HFFc6 (cell line): ENCODE measurements around the gene ADAR. TPM values are rescaled to one million over a fixed set of nuclear protein-coding genes. Genes with fewer than 3 reads are reported as not detected.
A peak's percentile ranks its signal among the peaks of the same experiment; 100 is the strongest.

ENCODE experiments used
- DNase-seq: peaks from one replicate; pipeline ENCODE4 v3.0.0-alpha.2; 2018
- H3K27ac Mint-ChIP-seq: 2 replicates; pipeline ENCODE4 v1.8.0; 2020; ENCODE audit warnings: mild to moderate bottlenecking, mixed read lengths
- H3K27me3 Mint-ChIP-seq: 2 replicates; pipeline ENCODE4 v1.8.0; 2021; ENCODE audit warnings: mild to moderate bottlenecking, moderate library complexity, mixed read lengths; ENCODE audit not compliant: insufficient read depth
- H3K36me3 Mint-ChIP-seq: 2 replicates; pipeline ENCODE4 v1.8.0; 2021; ENCODE audit warnings: low read depth, mixed read lengths
- H3K4me1 Mint-ChIP-seq: 2 replicates; pipeline ENCODE4 v1.8.0; 2020; ENCODE audit warnings: low read depth, mixed read lengths
- H3K4me3 Mint-ChIP-seq: 2 replicates; pipeline ENCODE4 v1.8.0; 2020; ENCODE audit warnings: mild to moderate bottlenecking, moderate library complexity, mixed read lengths
- H3K9me3 Mint-ChIP-seq: 2 replicates; pipeline ENCODE4 v1.8.0; 2020; ENCODE audit warnings: mild to moderate bottlenecking, mixed read lengths
- total RNA-seq, 6 experiments: library from RNA; stranded (reverse); fragmentation: NEBNext Ultra II Directional; extraction: Animal tissue kit (Norgen Biotek cat#: 25700); gene quantifications; 2 replicates in 1 of 6; 3 replicates in 5 of 6; pipeline ENCODE4 v1.2.3, GENCODE V29; 2021
- TF ChIP-seq, protein P1 (sequence below): fragments of 200-600 bp; sonication (generic); IDR thresholded peaks from 2 replicates; pipeline ENCODE4 v1.5.0; 2021; ENCODE audit warnings: antibody characterized with exemption, mild to moderate bottlenecking

The ADAR gene
- total RNA-seq, 6 experiments from 2014 or later, result 122 to 136 (median 126) TPM

- Mint-ChIP-seq H3K27ac (no peak overlapping the region; the same call in 1 of the 2 replicates), H3K27me3 (peaks cover 42% of the 10 kb centered on the region), H3K4me1 (peaks cover 12% of the 10 kb centered on the region), H3K9me3 (no peaks in the 10 kb centered on the region; the same call in 1 of the 2 replicates), H3K36me3 (no peaks in the 10 kb centered on the region), H3K4me3 (no peak overlapping the region)
- TF ChIP-seq, protein P1, sequence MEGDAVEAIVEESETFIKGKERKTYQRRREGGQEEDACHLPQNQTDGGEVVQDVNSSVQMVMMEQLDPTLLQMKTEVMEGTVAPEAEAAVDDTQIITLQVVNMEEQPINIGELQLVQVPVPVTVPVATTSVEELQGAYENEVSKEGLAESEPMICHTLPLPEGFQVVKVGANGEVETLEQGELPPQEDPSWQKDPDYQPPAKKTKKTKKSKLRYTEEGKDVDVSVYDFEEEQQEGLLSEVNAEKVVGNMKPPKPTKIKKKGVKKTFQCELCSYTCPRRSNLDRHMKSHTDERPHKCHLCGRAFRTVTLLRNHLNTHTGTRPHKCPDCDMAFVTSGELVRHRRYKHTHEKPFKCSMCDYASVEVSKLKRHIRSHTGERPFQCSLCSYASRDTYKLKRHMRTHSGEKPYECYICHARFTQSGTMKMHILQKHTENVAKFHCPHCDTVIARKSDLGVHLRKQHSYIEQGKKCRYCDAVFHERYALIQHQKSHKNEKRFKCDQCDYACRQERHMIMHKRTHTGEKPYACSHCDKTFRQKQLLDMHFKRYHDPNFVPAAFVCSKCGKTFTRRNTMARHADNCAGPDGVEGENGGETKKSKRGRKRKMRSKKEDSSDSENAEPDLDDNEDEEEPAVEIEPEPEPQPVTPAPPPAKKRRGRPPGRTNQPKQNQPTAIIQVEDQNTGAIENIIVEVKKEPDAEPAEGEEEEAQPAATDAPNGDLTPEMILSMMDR, result no peak
- DNase-seq, result no peak
Observed at GRCh38 chr1:154571244-154571963, 36.6 kb downstream of the ADAR start.

DNA sequence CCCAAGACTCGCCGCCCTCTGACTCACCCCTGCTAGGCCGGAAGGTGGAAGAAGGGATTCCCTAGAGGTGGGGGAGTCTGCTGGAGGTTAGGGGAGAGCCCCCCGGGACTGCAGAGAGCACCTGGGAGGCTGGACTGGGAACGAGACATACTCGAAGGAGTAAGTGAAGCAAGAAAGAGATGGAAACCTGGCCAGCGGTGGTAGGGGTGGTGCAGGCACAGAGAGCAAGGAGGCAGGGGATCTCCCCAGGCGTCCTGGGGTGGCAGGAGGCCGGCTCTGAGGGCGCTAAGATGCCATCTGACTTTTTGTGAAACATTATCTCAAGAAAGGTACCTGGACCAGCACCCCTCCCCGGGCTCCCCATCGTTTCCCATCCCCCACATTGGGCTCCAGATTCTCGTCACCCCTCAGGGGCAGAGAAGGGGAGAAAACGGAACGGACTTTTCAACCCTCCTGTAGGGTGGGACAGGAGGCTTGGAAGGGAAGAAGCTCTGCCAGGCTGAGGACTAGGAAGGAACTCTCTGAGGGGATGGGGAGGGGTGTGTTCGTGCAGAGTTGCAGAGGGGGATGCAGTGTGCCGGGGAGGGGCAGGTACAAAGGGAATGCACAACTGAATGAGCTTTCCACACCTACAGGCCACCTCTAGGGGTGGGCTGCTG lies 39.7 kb downstream of the ADAR start:
- Mint-ChIP-seq H3K36me3 (no peaks in the 10 kb centered on the region), H3K4me1 (no peaks in the 10 kb centered on the region), H3K9me3 (no peaks in the 10 kb centered on the region; the same call in 1 of the 2 replicates), H3K27me3 (peaks cover 34% of the 10 kb centered on the region), H3K27ac (no peak overlapping the region), H3K4me3 (no peak overlapping the region)
- TF ChIP-seq, protein P1, result no peak
- no peak for DNase-seq

DNA sequence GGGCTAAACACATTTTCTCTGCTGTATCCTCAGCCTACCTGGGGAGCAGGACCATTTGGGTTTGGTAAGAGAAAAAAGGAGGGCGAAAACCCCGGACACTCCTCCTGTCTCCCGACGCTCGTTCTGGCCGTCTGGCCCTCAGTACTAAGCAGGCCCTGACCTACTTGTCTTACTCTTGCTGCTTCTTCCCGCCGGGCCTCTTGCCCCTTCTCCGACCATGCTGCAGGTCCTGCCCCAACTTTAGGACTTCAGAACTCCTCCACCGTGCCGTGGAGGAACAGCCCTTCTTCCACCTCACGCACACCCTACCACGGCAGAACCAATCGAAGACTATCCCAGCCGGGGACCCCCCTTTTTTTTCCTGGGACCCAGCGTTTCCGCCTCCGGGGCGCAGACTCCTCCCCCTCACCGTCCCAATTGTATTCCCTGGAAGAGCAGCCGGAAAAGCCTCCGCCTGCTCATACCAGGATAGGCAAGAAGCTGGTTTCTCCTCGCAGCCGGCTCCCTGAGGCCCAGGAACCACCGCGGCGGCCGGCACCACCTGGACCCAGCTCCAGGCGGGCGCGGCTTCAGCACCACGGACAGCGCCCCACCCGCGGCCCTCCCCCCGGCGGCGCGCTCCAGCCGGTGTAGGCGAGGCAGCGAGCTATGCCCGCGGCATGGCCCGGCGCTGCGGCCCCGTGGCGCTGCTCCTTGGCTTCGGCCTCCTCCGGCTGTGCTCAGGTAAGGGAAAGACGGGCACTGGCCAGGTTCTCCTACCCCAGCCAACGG lies 40.4 kb downstream of the ADAR start, which contains the start of gene CHRNB2:
Gene CHRNB2, plus strand, starts transcription at position 393 of the 771 bp plus-strand sequence. Its CDS starts 267 bp downstream, at position 660.
- no peak for DNase-seq
- Mint-ChIP-seq H3K27me3 (peaks cover 37% of the 10 kb centered on the region), H3K4me1 (no peaks in the 10 kb centered on the region), H3K9me3 (no peaks in the 10 kb centered on the region; the same call in 1 of the 2 replicates), H3K4me3 (no peak within 1 kb of the TSS), H3K27ac (no peak within 1 kb of the TSS), H3K36me3 (no peaks in the 10 kb centered on the region)
- TF ChIP-seq, protein P1, result no peak

DNA sequence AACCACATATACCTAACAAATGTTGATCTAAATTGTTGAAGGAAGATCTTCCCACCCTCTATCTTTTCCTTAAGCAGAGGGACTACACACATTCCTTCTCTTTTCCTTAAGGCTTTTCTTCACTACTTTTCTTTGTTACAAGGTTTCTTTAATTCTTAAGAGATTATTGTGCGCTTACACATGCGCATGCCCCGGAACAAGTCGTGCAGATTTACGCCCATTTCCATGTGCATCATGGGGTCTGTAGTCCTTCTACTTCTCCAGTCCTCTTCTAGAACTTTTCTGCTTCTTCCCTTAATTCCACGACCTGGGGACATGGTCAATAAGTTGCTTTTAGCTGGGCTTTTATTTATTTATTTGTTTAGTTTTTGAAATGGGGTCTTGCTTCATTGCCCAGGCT lies 42.1 kb downstream of the ADAR start:
- H3K27me3 Mint-ChIP-seq, result peaks cover 36% of the 10 kb centered on the region

GRCh38 chr1:154559466-154560044 lies 48.4 kb downstream of the ADAR start:
- Mint-ChIP-seq H3K4me3 (peak overlapping the region; percentile 96), H3K27ac (peak overlapping the region; percentile 98), H3K4me1 (peaks cover 26% of the 10 kb centered on the region), H3K36me3 (peaks cover 28% of the 10 kb centered on the region), H3K27me3 (peaks cover 5% of the 10 kb centered on the region), H3K9me3 (no peaks in the 10 kb centered on the region)
- peak; percentile 95 for DNase-seq
- TF ChIP-seq, protein P1, result peak; percentile 96

More for the DNA sequence above, 42.1 kb downstream of the ADAR start:
- H3K27ac Mint-ChIP-seq, result no peak overlapping the region
- H3K9me3 Mint-ChIP-seq, result no peaks in the 10 kb centered on the region
- no peaks in the 10 kb centered on the region for H3K4me1 Mint-ChIP-seq
- H3K4me3 Mint-ChIP-seq, result no peak overlapping the region
- no peak for DNase-seq
- H3K36me3 Mint-ChIP-seq, result no peaks in the 10 kb centered on the region
- TF ChIP-seq, protein P1, result no peak
